M059J (cell line): ENCODE results near the gene YIPF4. TPM values are rescaled to one million over a fixed set of nuclear protein-coding genes. Genes with fewer than 3 reads are reported as not detected.
A peak's percentile ranks its signal among the peaks of the same experiment; 100 is the strongest.
"Not testable (repeated sequence)": the region's sequence is repeated elsewhere in the genome, so short reads cannot be mapped to it uniquely, and the experiment has no call there.

Experiments used
- DNase-seq: peaks from one replicate; pipeline ENCODE4 v3.0.0-alpha.2; 2012; ENCODE audit warnings: low read depth
- total RNA-seq: library from RNA; depleted of rRNA; stranded (reverse); fragments of >200 nt; shearing (Covaris generic); gene quantifications from 2 replicates; pipeline ENCODE4 v1.2.3, GENCODE V29; 2014; rRNA removed

Gene YIPF4
- 33.6 and 48.1 TPM in 2 replicates for total RNA-seq

DNA sequence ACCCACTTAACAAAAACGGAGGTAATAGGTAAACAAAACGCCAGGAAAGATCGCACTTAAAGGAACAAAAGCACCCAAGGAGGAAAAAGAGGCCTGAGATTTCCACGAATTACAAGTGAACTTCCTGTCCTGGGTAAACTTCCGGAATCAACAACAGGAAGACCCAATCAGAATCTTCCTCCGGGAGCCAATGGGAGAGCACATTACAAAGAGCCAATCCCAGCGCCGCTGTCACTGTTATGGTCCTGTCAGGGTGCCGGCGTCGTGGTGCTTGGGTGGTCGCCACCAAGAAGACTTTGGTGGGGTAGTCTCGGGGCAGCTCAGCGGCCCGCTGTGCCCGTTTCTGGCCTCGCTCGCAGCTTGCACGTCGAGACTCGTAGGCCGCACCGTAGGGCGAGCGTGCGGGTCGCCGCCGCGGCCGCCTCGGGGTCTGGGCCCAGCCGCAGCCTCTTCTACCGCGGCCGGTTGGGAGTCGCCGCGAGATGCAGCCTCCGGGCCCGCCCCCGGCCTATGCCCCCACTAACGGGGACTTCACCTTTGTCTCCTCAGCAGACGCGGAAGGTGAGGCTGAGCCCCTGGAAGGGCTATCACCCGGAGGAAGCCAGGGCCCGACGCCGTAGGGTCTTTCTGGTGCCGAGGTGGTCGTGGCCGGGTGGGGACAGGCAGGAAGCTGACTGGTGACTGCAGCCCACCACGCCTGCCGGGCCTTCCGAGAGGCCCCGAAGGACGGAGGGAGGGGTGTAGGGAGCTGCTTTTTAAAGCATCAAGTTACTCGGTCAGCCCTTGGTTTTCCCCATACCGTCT lies at the start of gene YIPF4:
Gene YIPF4 (plus strand): TSS at position 231 of the 804 bp plus-strand sequence. CDS start 252 bp downstream, at position 483.
- peak; percentile 89 for DNase-seq

DNA sequence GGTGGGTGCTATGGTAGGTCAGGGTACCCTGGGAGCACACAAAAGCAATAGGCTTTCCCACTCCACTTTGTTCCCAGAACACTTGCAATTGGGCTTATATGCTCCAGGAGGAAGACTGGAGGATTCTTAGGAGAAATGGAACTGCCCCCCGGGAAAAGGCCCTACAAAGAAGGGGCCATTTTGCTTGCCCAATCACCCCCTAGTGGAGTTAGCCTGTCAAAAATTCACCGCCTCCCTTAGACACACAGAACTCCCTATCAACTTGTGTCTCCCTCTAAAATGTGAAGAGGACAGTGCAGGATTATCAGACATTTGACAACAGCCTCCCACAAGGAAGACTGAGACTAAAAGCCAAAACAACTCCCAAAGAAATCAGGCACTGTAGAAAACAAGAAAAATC lies 49.5 kb upstream of the YIPF4 start:
- DNase-seq = no peak

DNA sequence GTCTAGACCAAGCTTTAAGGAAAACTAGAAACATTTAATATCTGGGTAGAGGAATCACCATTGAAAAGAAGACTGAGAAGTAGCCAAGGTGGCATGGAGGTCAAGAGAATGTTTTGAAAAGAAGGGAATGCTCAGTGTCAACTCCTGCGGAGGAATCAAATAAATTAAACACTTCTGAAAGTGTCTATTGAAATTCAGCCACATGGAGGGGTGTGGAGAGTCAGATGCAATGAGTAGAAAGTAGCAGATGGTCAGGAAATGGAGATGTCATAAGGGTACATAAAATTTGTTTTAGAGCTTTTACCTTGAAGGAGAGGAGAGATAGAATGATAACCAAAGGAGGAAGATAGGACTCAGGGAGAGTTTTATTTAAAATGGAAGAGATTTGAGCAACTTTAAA lies 48.1 kb upstream of the YIPF4 start:
- no peak for DNase-seq

DNA sequence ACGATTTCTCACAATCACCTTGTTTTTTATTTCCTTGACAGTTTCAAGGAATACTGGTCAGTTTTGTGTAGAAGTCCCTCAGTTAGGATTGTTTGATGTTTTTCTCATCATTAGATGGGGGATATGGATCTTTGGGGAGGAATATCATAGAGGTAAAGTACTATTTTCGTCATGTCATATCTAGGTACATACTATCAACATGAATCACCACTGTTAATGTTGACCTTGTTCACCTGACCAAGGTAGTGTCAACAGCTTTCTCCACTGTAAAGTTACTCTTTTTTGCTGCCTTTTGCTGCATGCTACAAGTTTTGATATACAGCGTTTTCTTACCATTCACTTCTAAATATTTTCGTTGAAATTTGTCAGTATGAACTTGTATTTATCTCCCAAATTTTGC lies 45.7 kb upstream of the YIPF4 start:
- DNase-seq = no peak

DNA sequence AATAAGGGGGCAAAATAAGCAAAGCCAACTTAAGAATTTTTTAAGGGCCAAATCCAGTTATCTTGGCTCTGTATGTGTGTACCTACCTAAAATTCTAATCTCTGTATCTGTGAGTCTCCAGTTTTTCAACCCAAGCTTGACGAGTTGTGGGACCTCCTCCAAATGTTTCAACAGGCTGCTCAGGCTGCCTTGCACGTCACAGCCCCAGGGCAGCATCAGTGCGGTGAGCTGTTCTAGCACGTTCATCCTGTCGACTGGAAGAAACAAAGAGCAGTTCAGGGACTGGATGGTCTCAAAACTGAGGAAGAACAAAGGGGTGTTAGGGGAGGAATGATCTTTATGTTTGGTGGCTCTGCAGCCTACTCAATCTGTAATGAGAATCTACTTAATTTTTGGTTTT lies 42.4 kb upstream of the YIPF4 start:
- peak; percentile 18 for DNase-seq

DNA sequence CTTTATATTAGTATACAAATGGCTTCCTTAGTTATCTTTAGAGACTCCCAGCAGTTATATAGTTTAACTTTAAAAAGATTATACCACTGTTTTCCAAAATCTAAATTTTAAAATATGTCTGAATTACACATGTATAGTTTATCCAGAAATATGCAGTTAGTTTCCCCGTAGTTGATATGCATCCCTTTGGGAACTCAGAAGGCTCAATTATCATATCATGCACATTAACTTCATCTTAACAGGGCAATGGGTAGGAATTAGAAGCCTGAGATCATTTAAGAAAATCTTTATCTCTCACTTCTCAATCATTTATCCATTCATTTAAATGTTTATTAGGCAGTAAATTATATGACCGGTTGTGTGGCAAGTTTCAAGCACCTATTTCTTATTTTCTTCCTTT lies 40.2 kb upstream of the YIPF4 start:
- no peak for DNase-seq

DNA sequence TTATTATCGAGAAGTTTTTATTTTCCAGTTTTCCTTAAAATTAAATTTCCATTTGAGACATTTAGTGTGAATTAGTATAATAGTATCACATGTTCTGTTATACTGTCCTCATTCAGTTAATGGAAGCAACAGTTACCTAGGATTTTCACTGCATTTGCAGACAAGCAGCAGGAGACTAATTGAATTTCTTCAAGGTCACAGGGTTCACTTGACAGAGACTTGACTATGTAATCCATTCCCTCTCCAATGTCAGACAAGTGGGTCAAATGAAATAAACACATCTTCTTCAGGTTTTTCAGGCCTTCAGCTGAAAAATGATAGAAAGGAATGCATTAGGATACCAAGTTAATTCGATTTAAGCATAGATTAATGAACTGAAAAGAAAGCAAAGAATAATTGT lies 39.7 kb upstream of the YIPF4 start:
- no peak for DNase-seq

DNA sequence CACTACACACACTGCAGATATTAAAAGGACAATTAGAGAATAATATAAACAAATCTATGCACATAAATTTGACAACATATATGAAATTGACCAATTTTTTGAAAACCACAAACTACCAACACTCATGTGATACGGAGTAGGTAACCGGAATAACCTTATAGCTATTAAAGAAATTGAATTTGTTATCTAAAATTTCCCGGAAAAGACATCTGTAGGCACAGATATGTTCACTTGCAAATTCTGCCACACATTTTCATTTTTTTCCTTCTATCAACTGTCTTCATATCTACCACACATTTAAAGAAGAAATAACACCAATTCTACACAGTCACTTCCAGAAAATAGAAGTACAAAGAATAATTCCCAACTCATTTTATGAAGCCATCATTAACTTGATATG lies 35.4 kb upstream of the YIPF4 start:
- DNase-seq = no peak

DNA sequence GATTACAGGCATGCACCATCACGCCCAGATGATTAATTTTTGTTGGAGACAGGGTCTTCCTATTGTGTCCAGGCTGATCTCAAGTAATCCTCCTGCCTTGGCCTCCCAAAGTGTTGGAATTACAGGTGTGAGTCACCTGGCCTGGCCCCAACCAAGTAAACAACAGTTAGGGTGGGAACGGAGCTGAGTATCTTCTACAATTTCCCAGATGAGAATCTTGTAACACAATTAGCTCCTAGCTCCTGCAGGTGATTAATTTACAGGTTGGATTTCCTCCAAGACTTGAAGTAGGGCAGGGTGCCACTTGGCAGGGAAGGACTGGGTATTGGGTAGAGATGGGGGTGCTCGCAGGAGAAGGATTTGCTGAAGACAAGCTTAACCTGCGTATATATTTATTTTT lies 30.8 kb upstream of the YIPF4 start:
- no peak for DNase-seq

DNA sequence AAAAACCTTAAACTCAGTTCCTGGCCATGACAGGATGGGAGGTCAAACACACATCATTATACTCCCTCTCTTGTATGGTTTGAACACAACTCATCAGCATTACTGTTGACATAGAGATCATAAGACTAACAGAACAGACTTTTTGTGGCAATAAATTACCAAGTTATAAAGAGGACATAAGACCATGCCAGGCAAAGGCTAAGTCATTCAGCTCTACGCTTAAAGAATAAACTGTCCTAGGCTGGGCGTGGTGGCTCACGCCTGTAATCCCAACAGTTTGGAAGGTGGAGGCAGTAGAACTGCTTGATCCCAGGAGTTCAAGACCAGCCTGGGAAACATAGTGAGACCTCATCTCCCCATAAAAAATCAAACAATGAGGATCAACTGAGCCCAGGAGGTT lies 29.4 kb upstream of the YIPF4 start:
- DNase-seq = no peak

DNA sequence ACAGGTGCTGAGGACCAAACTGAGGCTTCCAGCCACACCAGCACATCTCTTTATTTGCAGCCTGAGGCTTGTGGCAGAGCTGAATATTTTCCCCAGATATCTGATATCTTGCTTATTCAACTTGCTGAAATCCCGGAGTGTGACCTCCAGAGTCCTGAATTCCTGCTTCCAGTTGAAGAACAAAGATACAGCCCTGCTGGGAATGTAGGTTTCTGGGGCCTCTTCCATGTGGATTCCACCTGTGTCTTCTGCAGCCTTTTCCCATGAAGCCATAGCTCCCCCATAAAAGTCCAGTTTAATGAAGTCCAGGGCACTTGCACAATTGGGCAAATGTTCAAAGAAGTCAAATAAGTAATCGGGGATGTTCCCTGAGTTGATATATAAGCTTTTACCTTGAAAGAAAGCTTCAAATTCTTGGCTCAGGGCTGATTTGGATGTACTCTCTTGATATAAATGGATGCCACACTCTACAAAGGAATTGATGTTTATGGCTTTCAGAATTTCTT lies 27.9 kb upstream of the YIPF4 start:
- DNase-seq = no peak

DNA sequence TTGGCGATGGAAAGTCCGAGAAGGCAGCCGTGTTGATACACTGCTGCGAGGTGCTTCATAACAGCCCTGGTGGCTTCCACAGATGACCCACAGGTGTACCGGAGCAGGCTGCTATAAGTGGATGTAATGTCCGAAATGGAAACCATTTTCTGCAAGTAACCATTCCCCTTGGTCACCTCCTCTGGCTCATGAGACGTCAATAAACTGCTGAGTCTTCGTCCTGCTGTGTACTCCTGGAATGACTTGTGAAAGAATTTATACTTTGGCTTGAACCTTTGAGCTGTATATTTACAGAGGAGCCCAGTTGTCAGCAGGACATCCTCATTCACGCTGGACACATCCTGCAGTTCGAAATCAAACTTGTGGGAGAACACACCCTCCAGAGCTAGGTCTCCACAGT lies 27.4 kb upstream of the YIPF4 start:
- DNase-seq = no peak

DNA sequence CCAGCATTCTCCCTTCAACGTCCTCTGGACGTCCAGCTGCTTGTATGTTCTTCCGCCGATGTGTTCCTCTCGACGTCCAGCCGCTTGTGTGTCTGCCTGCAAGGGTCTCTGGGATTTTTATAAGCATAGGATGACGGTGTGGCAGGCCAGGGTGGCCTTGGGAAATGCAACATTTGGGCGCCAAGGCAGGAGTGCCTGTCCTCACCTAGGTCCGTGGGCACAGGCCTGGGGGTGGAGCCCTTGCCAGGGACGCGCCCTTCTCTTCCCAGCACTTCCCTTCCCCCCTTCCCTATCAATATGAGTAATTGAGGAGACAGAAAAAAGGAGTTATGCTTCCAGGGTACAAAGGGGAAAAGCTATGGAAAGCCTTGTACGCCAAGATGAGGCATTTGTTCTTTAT lies 19.5 kb upstream of the YIPF4 start:
- DNase-seq = no peak

DNA sequence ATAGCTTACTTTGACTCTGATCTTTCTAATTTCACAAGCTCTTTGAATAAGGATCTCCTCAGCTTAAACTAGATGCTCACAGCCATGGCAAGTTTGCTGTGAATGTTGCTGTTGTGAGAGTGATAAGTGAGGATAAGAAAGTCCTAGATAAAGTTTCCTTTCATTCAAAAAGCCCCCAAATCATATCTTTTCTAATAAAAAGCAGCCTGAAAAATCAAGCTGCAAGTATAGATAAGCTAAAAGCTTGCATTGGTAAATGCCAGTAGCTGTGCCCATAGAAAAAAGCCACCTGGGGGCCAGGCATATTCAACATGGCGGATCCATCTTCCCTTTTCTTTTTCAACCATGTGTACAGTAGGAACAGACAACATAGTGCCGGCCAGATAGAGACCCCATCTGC lies 17.3 kb upstream of the YIPF4 start:
- no peak for DNase-seq

DNA sequence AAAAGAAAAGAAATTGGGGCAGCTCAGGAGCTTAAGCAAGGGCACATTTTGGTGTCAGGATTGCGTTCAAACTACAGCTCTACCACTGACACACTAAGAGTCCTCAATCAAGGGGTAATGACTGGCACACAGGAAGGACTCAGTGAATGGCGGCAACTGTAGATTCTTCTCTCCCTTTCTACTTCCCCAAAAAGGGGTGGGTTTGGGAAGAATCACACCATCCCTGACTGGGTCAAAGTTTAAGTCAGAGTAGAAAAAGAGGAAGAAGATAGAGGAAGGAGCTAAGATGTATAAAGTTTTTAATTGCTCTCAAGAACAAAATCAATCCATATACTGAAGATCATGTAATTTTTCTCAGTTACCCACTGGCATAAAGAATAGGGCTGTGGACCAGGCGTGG lies 15.6 kb upstream of the YIPF4 start:
- no peak for DNase-seq

DNA sequence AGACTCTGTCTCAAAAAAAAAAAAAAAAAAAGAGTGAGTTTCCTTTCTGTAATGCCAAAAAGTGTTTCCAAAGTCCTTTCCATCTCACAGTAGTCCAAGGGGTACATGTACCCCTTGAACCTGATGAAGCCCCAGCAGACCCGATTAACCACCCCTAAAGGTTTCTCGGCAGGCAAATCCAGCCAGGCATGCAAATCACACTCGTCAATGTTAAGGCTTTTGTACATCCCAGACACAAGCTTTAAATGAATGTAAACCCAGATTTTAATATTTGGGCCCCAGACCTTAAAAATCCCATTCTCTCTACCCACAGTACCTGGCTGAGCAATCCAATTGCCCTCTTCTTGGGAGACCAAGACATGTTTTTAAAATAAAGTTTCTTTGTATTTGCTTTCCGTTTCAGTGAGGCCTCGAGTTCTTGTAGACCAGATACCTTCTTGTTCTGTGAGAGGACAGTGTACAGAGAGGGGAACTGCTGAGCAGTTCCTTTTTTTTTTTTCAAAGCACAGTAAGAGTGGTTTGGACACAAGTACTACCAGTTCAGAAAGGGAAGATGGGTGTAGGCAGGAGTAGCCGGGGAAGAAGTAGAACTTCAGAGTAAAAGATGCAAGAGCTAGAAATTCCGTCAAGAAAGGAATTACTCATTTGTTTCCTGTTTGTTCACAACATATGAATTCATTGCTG lies 13.1 kb upstream of the YIPF4 start, which contains the start of gene NLRC4:
Gene NLRC4 (minus strand): TSS at position 465 of the 684 bp plus-strand sequence. CDS start 8,111 bp downstream, outside the sequence.
- no peak for DNase-seq

DNA sequence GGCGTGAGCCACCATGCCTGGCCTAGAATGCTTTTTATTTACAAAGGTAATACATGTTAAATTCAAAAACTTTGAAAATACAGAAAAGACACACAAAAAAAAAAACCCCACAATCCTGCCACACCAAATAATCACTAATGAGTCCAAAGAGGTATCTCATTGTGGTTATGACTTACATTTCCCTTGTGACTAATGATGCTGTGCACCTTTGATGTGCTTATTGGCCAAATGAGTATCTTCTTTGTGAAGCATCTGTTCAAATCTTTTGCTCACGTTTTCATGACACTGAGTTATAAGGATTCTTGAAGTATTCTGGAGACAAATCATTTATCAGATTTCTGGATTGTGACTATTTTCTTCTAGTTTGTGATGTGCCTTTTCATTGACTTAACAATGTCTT lies 6.6 kb upstream of the YIPF4 start:
- DNase-seq = no peak

DNA sequence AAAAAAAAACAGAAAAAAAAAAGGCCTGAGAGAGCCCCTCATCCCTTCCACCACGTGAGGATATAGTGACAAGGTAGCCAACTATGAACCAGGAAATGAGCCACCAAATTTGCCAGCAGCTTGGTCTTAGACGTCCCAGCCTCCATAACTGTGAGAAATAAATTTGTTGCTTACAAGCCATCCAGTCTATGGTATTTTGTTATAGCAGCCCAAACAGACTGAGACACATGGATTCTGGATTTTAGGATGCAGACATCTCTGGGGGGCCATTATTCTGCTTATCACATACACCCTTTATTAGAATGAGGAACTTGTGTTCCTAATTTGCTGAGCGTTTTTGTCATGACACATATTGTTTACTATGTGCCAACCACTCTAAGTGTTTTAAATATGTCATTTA lies 5.4 kb upstream of the YIPF4 start:
- no peak for DNase-seq

DNA sequence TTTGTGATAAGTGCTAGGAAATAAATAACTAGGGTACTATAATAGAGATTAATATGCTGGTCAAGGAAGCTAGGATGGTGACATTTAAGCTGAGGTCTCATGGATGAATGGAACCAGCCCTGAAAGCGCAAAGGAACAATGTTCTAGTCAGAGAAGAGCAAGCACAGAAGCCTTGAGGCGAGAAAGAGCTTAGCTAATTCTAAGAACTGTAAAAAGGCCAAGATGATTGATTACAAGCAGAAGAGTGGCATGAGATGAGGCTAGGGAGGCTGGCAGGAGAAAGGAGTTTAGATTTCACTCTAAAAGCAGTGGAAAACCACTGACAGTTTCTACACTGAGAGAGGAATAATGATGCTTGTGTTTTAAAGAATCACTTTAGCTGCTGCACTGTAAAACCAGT lies 3.4 kb upstream of the YIPF4 start:
- no peak for DNase-seq

DNA sequence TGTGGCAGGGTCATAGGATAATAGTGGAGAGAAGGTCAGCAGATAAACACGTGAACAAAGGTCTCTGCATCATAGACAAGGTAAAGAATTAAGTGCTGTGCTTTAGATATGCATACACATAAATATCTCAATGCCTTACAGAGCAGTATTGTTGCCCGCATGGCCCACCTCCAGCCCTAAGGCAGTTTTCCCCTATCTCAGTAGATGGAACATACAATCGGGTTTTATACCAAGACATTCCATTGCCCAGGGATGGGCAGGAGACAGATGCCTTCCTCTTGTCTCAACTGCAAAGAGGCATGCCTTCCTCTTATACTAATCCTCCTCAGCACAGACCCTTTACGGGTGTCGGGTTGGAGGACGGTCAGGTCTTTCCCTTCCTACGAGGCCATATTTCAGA lies 1.9 kb upstream of the YIPF4 start:
- DNase-seq = not testable (repeated sequence)

DNA sequence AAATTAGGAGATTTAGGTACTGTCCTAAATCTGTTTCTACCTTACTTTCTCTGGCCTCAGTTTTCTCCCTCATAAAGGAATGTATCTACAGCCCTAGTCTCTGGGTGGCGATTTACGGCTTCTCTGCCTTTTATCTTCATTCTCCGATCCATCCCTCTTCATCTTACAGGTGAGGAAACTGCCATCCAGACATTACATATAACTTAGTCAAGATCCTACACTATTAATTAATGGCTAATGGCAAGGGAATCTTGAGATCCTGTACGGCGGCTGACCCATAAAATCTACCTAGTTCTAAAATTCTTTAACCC lies 386 bp upstream of the YIPF4 start:
- DNase-seq = no peak

DNA sequence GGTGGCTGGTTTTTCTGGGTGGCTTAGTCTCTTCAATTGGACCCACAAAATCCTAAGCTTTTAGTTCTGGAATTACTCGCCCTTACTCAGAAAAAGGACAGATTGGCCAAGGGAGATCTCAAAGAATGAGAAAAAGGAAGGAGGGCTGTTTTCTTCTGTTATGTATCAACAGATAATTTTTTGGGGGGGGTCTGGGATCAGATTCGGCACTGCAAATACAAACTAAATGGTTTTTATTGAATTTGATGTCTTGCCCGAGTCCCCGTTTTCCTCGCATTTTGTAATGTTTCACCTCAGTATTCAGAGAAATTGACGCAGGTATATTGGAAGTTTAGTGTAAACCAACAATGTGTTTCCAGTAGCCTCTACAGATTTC lies 762 bp downstream of the YIPF4 start:
- DNase-seq = no peak

DNA sequence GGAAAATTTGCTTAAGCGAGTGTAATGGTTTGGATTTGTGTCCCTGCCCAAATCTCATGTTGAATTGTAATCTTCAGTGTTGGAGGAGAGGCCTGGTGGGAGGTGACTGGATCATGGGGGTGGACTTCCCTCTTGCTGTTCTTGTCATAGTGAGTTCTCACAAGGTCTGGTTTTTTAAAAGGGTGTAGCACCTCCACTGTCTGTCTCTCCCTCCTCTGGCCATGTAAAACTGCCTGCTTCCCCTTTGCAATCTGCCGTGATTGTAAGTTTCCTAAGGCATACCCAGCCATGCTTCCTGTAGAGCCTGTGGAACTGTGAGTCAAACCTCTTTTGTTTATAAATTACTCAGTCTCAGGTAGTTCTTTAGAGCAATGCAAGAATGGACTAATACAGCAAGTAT lies 6.6 kb downstream of the YIPF4 start:
- peak; percentile 71 for DNase-seq
